Measurements from ENCODE around the gene LPAR5.
A peak's percentile ranks its signal among the peaks of the same experiment; 100 is the strongest.

Gene LPAR5

DNA sequence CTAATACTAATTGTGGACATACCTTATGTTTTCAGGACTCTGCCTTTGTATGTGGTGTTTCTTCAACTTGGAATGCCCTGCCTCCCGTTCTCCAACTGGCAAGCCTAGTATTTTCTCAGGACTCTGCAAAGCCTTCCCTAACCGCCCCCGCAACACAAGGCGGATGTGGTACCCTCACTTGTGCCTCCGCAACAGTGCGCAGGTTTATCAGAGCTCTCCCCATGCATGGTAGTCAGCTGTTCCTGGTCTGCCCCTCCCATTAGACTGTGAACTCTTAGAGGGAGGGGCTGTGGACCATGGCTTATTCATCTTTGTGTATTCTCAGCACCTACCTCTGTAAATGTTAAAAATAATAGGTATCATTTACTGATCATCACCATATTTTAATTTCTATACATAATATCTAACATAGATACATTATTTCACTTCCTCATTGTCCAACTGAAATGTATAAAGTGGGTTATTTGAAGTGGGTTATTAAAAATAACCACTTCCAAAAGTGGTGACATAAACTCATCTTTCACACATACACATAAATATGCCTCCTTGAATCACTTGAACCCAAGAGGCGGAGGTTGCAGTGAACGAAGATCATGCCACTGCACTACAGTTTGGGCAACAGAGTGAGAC is 9.0 kb downstream of the LPAR5 start:
- H3K36me3 Mint-ChIP-seq, result peaks cover 23 to 47% of the 10 kb centered on the region in 2 donors
- peak overlapping the region; percentile 79 for H3K27ac Mint-ChIP-seq
- peak overlapping the region in 1 of 2 donors; percentile 26 for H3K4me3 Mint-ChIP-seq
- ATAC-seq (replicated peaks) (peak; percentile 76 to 80), DNase-seq (no peak)
- H3K9me3 Mint-ChIP-seq, result no peaks in the 10 kb centered on the region
- peaks cover 34 to 57% of the 10 kb centered on the region in 2 donors for H3K4me1 Mint-ChIP-seq
- H3K27me3 Mint-ChIP-seq, result no peaks in the 10 kb centered on the region

- peaks cover 24 to 40% of the 10 kb centered on the region in 2 donors for H3K4me1 Mint-ChIP-seq
- DNase-seq (no peak), ATAC-seq (replicated peaks) (no peak)
- H3K36me3 Mint-ChIP-seq, result peaks cover 27 to 41% of the 10 kb centered on the region in 2 donors
- H3K27ac Mint-ChIP-seq, result peak overlapping the region; percentile 65
- no peaks in the 10 kb centered on the region for H3K9me3 Mint-ChIP-seq
- no peaks in the 10 kb centered on the region for H3K27me3 Mint-ChIP-seq
- H3K4me3 Mint-ChIP-seq, result peak overlapping the region; percentile 3 to 69
Measured at GRCh38 chr12:6620885-6621274, 14.9 kb downstream of the LPAR5 start.

- Mint-ChIP-seq H3K36me3 (peaks cover 27 to 41% of the 10 kb centered on the region in 2 donors), H3K9me3 (no peaks in the 10 kb centered on the region), H3K27me3 (no peaks in the 10 kb centered on the region), H3K4me3 (peak overlapping the region in 1 of 2 donors; percentile 69), H3K4me1 (peaks cover 27 to 43% of the 10 kb centered on the region in 2 donors), H3K27ac (peak overlapping the region; percentile 80)
- no peak for DNase-seq
- peak; percentile 50 to 78 for ATAC-seq (replicated peaks)
Measured at GRCh38 chr12:6620137-6620884, 15.4 kb downstream of the LPAR5 start.

GRCh38 chr12:6618483-6619225 is 17.1 kb downstream of the LPAR5 start:
- Mint-ChIP-seq H3K4me1 (peaks cover 29 to 43% of the 10 kb centered on the region in 2 donors), H3K27me3 (no peaks in the 10 kb centered on the region), H3K9me3 (no peaks in the 10 kb centered on the region), H3K36me3 (peaks cover 20 to 30% of the 10 kb centered on the region in 2 donors), H3K4me3 (no peak overlapping the region), H3K27ac (peak overlapping the region; percentile 87)
- ATAC-seq (replicated peaks), result no peak
- DNase-seq, result no peak

DNA sequence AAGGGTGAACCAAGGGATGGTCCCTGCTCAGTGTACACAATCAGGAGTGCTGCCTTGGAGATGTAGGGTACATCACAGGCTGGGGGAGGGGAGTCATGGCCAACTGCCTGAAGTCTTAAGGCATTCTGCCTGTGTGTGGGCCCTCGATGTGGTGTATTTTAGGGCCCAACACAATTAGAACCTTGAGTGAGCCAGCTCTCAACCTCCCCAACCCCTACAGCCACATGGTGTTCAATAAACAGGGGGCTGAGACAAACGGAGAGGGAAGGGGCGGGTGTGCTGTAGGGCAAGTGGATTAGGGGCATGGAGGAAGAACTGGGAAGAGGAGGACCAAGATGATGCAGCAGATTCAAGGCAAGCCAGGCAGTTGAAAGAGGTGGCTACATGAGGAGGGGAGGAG is 20.0 kb downstream of the LPAR5 start:
- ATAC-seq (replicated peaks) (no peak), DNase-seq (no peak)
- peak overlapping the region; percentile 53 for H3K27ac Mint-ChIP-seq
- H3K27me3 Mint-ChIP-seq, result no peaks in the 10 kb centered on the region
- no peaks in the 10 kb centered on the region for H3K9me3 Mint-ChIP-seq
- H3K4me1 Mint-ChIP-seq, result peaks cover 50 to 60% of the 10 kb centered on the region in 2 donors
- H3K4me3 Mint-ChIP-seq, result no peak overlapping the region
- peaks cover 15 to 19% of the 10 kb centered on the region in 2 donors for H3K36me3 Mint-ChIP-seq

DNA sequence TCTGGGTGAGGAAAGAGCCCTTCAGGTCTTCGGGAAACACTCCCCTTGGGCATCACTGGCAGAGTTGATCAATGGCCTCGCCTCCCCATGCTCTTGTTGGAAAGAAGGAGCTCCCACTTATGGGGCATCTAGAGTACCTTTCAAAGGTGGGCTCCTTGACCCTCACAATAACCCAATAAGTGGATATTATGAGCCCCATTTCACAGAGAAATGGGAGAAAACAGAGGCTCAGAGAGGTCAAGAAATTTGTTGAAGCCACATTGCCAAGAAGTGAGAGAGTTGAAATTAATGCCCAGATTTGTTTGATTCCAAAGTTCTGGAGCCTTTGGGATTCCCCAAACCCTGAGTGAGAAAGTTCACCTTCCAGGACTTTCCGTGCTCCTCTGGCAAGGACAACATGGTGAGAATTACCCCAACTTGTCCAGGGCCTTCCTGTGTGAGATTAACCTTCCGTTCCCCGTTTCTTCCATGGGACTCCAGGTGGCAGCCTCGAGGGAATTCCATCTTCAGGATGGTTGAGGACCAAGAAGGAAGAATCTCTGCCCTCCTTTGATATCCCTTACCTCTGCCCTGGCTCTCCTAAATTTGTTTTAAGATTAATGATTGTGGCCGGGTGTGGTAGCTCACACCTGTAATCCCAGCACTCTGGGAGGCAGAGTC is 21.1 kb downstream of the LPAR5 start:
- Mint-ChIP-seq H3K27ac (peak overlapping the region; percentile 94), H3K36me3 (peaks cover 4 to 9% of the 10 kb centered on the region in 2 donors), H3K9me3 (no peaks in the 10 kb centered on the region), H3K27me3 (no peaks in the 10 kb centered on the region), H3K4me3 (peak overlapping the region in 1 of 2 donors; percentile 30), H3K4me1 (peaks cover 51 to 57% of the 10 kb centered on the region in 2 donors)
- no peak for ATAC-seq (replicated peaks)
- DNase-seq, result no peak

- H3K9me3 Mint-ChIP-seq, result no peaks in the 10 kb centered on the region
- peak overlapping the region; percentile 94 for H3K27ac Mint-ChIP-seq
- peak; percentile 49 to 50 for ATAC-seq (replicated peaks)
- H3K36me3 Mint-ChIP-seq, result peaks cover 2 to 4% of the 10 kb centered on the region in 2 donors
- DNase-seq, result no peak
- no peaks in the 10 kb centered on the region for H3K27me3 Mint-ChIP-seq
- H3K4me3 Mint-ChIP-seq, result peak overlapping the region; percentile 5 to 30
- H3K4me1 Mint-ChIP-seq, result peaks cover 51 to 60% of the 10 kb centered on the region in 2 donors
Measured at GRCh38 chr12:6613776-6614512, 21.8 kb downstream of the LPAR5 start.

DNA sequence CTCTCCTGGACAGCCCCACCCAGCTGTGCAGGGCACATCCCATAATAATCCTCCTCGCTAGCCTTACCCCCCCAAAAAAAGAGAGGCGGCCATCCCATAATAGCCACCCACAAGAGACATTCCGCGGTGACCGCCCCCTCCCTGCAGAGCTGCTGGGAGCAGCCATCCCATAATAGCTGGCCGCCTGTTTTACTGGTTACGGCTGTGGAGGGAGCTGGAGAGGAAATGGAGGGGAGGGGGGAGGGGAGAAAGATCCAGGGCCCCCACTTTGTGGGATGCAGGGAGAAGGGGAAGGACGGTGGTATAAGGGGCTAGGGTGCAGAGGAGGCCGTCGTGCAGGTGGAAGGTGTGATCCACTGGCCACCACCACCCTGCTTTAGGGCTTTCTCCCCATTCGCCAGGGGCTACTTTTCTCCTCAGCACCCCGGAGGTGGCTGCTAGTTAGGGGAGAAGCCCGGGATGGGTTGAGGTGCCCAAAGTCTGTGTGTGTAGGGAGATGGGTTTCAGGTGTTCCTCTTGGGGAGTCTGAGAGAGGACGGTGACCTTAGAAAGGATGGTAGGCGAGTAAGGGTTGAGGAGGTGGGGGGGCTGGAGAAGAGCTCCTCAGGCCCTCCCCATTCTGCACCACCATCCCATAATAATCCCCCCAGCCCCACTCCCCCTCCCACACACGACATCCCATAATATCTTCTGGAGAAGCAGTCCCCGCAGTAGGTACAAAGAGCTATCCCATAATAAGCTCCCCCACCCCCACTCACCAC is 22.6 kb downstream of the LPAR5 start:
- Mint-ChIP-seq H3K4me1 (peaks cover 48 to 55% of the 10 kb centered on the region in 2 donors), H3K27ac (peak overlapping the region; percentile 77), H3K4me3 (peak overlapping the region; percentile 31 to 34), H3K27me3 (no peaks in the 10 kb centered on the region), H3K9me3 (no peaks in the 10 kb centered on the region), H3K36me3 (no peaks in the 10 kb centered on the region)
- DNase-seq (no peak), ATAC-seq (replicated peaks) (peak in 1 of 2 donors; percentile 10)

- Mint-ChIP-seq H3K4me3 (no peak overlapping the region), H3K36me3 (no peaks in the 10 kb centered on the region), H3K27me3 (no peaks in the 10 kb centered on the region), H3K4me1 (peaks cover 44 to 55% of the 10 kb centered on the region in 2 donors), H3K9me3 (no peaks in the 10 kb centered on the region), H3K27ac (peak overlapping the region; percentile 3)
- ATAC-seq (replicated peaks) (no peak), DNase-seq (no peak)
Measured at GRCh38 chr12:6612652-6613014, 23.1 kb downstream of the LPAR5 start.

- Mint-ChIP-seq H3K4me1 (peaks cover 44 to 55% of the 10 kb centered on the region in 2 donors), H3K9me3 (no peaks in the 10 kb centered on the region), H3K27me3 (no peaks in the 10 kb centered on the region), H3K27ac (peak overlapping the region; percentile 3), H3K4me3 (no peak overlapping the region), H3K36me3 (no peaks in the 10 kb centered on the region)
- no peak for DNase-seq
- ATAC-seq (replicated peaks), result no peak
Measured at GRCh38 chr12:6612247-6612646, 23.5 kb downstream of the LPAR5 start.

DNA sequence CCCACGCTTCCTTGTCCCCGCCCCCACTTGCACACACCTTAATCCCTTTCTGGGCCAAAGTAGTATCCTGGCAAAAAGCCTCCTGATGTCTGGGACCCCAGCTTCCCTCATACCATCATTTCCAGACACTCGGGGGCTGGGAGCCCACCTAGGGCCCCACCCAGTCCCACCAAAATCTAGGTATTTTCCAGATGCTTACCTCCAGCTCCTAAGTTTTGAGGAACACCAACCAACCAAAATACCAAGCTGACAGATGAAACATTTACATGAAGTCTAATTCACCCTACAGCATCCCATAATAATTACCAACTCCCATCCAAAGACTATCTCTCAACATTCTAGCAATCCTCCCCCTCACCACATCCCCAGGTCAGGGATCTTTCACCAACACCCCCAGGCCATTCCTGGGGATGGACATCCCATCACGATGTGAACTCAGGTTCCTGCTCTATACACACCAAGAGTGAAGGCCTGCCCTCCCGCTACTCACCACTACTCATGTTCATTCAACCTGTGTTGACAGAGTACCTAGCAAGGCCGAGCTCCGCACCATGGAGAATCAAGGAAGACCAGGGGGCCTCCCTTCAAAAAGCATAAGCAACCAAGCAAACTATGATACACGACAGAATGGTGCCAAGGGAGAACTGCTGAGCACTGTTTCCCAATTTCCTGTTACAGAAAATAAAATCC is 27.0 kb downstream of the LPAR5 start:
- peak; percentile 24 to 27 for ATAC-seq (replicated peaks)
- Mint-ChIP-seq H3K4me1 (peaks cover 48 to 63% of the 10 kb centered on the region in 2 donors), H3K36me3 (peaks cover 16 to 19% of the 10 kb centered on the region in 2 donors), H3K9me3 (no peaks in the 10 kb centered on the region), H3K4me3 (no peak overlapping the region), H3K27me3 (no peaks in the 10 kb centered on the region), H3K27ac (no peak overlapping the region)
- no peak for DNase-seq

DNA sequence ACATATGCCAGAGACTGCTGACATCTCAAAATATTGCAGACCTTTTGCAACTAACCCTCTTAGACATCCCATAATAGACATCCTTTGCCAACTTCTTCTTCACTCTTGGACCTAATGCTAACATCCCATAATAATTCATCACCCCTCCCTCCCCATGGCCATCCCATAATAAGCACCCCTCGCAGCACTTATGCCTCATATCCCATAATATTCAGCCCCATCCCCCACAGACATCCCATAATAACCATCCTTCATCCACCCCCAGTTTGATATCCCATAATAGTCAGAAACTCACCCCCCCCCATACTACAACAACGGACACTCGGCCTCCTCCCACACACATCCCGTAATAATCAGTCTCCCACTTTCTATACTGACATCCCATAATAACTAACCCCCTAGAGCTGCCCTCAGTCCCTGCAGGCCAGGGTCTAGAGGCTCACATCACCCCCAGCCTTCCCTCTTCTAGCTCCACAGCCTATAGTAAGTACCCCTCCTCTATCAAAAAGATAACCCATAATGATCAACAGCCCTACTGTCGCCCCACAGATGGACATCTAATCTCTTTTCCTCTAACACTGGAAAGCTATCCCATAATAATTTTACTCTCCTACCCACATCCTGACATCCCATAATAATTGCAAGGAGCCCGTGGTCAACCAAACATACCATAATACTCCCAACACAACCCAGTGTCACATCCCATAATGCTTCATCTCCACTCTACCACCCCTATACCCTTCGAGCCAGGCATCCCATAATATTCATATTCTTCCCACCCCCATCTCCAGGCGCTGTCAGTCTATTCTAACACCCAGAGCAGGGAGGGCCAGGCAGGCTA is 27.8 kb downstream of the LPAR5 start:
- H3K27me3 Mint-ChIP-seq, result no peaks in the 10 kb centered on the region
- ATAC-seq (replicated peaks) (peak; percentile 52 to 60), DNase-seq (peak; percentile 65)
- H3K27ac Mint-ChIP-seq, result no peak overlapping the region
- H3K36me3 Mint-ChIP-seq, result peaks cover 22 to 27% of the 10 kb centered on the region in 2 donors
- H3K9me3 Mint-ChIP-seq, result no peaks in the 10 kb centered on the region
- no peak overlapping the region for H3K4me3 Mint-ChIP-seq
- peaks cover 50 to 63% of the 10 kb centered on the region in 2 donors for H3K4me1 Mint-ChIP-seq
